IPS-11a (cell line): ENCODE results near the gene SERPINA12.
"Not testable (repeated sequence)": the region's sequence is repeated elsewhere in the genome, so short reads cannot be mapped to it uniquely, and the experiment has no call there.

ENCODE experiments used
- H3K4me3 ChIP-seq: one replicate; pipeline ENCODE4 v1.5.1; 2013; ENCODE audit warnings: low read depth, low read length, control low read depth

The SERPINA12 gene

DNA sequence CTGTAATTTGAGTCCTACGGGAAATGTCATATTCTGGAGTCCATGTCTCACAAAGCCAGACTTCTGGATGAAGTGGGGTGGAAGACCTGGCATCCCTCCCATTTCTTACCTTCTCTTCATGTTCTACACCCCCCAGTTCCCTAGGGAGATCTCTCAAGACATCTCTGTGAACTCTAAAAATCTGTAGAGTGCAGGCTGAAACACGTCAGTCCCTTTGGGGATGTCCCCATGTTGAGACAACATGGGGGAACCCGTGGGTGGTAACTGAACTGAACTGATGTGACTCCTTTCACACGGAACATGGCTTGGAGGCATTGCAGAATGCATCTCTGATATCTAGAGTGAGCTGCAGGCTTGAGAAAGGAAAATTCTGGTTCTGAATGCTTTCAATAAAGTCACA lies 15.2 kb downstream of the SERPINA12 start:
- H3K4me3 ChIP-seq, result no peak overlapping the region

DNA sequence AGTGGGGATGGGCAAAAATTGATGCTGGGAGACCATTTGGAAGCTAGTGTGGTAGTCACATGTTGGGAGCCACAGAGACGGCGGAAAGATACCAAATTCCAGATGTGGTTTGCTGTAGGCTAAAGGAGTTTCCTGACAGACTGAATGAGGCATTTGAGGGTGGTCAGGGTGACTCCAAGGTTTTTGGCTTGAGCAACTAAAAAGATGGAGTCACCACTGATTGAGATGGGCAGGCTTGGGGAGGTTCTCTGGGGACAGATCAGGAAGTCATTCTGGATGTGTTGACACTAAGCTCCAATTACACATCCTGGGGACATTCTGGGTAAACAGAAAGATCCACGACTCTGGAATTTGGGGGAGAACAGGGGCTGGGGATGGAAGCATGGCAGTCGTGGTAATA lies 17.8 kb downstream of the SERPINA12 start:
- H3K4me3 ChIP-seq, result no peak overlapping the region

DNA sequence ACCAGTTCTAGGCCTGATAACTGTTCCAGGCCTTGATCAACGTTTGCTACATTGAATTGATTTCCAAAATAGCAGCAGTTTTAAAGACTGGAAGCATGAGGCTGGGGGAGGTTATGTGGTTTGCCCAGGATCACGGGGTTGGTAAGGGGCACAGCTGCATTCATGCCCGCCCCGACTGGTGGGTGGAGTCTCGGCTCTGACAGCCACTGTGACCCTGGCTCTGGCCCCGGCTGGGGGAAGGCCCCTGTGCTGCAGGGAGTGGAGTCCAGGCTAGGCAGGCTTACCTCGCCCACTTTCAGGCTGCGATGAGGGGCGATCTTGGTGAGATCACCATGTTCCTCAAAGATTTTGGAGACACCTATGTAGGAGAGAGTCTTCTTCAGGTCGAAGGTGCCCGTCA lies 19.9 kb downstream of the SERPINA12 start:
- H3K4me3 ChIP-seq, result no peak overlapping the region

DNA sequence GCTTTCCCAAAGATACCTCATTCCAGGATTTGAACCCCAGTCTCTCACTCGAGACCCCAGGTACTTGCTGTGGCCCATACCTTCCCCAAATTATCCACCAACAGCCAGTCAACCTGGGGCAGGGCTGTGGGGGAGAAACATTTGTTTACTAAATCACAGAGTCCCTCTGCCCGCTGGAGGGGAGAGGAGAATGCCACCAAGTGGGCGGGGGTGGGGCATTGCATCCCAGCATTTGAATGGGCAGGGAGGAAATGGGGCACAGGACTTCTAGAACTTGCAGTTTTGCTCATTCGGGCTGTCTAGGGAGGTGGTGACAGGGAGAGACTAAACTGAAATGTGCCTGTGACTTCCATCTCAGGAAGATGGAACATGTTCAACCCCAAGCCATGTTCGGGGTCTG lies 22.4 kb downstream of the SERPINA12 start:
- H3K4me3 ChIP-seq, result no peak overlapping the region

DNA sequence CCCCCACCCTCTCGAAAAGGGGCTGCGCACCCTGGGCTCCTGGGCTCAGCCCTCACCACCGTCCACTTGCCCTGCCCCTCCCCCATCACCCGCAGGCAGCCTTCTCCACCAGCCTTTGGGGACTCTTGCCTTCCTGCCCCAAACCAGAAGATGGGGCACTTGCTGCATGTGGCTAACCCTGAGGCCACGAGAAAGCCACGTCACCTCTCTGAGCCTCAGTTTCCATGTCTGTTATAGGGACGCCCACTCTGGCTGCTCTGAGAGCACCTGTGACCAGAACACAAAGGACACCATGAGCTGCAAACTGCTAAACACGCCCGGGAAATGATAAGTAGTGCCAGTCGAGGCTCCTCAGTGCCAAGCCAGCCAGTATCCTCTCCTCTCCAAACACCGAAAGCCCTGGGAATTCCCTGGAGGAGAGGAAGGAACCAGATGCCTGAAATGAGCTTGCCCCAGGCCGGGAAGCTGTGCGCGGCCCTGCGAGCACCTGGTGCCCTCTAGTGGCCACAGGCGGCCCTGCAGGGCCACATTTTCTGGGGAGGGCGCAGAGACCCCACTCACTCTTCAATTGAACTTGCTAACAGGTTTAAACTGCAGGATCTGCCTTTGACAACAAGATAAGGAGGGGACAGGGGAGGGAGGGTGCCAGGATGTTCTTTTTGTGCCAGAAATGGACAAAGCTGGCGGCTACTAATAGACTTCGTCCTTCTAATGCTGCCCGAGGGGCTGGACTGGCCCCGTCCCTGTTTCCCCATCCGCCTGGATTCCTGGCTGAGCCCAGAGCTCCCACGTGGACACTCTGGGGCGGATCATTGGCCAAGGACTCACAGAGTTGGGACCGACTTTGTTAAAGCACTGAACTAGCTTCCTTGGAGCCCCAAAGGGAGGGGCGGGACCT lies 23.1 kb downstream of the SERPINA12 start:
- peak overlapping the region; percentile 24 for H3K4me3 ChIP-seq

DNA sequence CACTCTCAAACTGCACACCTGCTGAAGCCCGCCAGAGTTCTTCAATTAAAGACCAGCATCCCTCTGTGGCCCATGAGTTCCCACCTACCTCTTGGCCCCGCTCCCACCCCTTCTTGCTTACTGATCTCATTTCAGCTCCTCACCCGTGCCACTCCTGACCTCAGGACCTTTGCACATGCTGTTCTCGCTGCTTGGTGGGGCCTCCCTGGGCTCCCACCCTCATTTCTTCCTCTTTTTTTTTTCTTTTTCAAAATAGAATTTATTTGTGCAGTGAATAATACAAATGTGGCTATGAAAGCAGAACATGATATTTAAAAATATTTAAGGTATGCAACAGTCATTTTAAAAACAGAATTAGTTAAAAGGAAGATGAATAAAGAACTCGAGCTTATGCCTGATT lies 24.8 kb downstream of the SERPINA12 start:
- H3K4me3 ChIP-seq, result no peak overlapping the region

DNA sequence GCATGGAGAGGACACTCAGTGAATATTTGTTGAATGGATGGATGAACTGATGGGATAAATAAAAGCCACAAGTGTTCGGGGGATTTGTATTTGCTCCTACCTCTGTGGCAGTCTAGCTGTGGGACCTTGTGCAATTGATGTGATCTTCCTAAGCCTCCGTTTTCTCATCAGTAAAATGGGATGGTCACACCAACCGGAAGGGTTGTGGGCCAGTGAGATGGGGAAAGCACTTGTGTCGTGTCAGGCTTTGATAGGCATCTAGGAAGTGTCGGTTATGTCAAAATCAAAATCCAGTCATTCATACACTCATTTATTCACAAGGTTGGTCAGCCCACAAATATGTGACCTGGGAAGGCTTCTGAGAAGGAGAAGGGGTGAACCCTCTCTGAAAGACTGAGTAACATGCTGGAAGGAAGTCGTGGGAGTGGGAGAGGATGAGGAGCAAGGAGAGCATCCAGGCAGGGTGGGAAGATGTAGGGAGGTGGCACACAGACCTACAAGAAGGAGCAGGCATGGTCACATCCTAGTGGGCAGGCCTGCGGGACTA lies 25.5 kb downstream of the SERPINA12 start:
- no peak overlapping the region for H3K4me3 ChIP-seq

DNA sequence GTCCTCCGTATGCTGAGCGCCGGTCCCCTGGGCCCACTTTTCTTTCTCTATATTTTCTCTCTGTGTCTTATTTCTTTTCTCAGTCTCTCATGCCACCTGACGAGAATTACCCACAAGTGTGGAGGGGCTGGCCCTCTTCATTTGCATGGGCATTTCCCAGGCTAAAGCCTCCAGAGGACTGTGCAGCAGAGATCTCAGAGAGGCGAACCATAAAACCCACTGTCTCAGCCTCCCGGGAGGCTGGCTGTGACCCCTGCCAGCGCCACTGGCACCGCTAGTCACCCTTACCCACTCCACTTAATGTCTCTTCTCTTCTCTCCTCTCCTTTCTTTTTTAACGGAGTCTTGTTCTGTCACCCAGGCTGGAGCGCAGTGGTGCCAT lies 26.2 kb downstream of the SERPINA12 start:
- H3K4me3 ChIP-seq, result no peak overlapping the region

DNA sequence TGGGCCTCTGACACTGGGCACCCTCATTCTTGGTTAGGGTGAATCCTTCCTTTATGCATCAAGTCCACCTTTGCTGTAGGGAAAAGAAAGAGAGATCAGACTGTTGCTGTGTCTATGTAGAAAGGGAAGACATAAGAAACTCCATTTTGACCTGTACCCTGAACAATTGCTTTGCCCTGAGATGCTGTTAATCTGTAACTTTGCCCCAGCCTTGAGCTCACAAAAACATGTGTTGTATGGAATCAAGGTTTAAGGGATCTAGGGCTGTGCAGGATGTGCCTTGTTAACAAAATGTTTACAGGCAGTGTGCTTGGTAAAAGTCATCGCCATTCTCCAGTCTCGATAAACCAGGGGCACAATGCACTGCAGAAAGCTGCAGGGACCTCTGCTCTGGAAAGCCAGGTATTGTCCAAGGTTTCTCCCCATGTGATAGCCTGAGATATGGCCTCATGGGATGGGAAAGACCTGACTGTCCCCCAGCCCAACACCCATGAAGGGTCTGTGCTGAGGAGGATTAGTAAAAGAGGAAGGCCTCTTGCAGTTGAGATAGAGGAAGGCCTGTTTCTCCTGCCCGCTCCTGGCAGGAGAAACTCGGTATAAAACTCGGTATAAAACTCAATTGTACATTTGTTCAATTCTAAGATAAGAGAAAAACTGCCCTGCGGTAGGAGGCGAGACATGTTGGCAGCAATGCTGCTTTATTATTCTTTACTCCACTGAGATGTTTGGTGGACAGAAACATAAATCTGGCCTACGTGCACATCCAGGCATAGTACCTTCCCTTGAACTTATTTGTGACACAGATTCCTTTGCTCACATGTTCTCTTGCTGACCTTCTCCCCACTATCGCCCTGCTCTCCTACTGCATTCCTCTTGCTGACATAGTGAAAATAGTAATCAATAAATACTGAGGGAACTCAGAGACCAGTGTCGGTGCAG lies 26.9 kb downstream of the SERPINA12 start:
- not testable (repeated sequence) for H3K4me3 ChIP-seq

DNA sequence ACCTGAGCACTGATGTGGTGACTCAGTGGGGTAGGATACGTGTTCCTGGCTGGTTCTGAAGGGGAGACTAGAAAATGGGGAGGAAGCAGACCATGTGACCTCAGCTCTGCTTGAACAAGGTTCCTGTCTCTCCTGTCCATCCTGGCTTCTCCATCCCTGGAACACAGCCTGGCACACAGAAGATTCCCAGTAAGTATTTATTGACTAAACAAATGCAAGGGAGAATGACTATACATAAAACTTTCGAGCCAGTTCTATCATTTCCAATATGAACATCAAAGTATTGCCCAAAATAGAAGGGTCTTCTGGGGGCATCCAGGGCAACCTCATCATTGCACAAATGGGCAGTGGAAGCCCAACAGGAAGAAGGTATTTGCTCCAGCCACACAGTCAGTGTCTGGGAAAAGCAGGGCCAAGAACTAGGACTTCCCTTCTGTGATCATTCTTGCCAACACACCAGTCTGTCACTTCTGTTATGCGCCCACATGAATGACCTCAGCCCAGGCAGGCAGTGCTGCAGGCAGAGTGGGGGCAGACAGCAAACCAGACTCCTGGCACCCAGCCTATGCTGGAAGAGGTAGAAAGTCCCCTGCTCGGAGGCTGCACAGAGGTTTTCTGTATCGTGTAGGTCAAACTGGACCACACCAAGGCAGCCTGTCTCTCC lies 27.7 kb downstream of the SERPINA12 start:
- no peak overlapping the region for H3K4me3 ChIP-seq

DNA sequence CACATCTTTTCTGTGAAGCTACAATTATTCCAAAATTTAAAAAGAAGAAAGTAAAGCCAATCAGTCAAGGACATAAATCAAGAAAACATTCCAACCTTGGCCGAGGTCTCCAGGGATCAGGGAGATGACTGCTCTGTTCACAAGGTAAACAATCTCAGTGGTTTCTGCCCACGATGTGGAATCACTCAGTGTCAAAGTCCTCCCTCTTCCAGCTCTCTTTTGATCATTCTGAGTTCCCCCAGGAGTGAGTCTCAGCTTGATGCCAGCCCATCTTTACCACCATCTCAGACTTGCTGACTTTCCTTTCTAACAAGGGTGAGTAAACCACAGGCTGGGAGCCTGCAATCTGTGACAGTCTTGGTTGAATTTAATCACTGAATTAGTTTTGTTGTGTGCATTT lies 28.5 kb downstream of the SERPINA12 start:
- no peak overlapping the region for H3K4me3 ChIP-seq

DNA sequence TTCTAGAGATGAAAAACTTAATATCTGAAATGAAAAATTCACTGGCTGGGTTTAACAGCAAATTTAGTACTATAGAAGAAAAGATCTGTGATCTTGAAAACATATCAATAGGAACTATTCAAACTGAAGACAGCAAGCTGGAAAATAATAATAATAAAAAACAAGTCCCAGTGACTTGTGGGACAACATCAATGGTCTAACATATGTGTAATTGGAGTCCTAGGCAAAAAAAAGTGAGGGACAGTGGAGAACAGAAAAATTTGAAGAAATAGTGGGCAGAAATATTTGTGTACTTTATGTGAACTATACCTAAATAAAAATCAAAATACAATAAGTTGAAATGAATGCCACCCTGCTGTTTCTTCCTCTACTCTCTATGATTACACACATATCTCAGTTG lies 30.8 kb downstream of the SERPINA12 start:
- H3K4me3 ChIP-seq, result no peak overlapping the region

DNA sequence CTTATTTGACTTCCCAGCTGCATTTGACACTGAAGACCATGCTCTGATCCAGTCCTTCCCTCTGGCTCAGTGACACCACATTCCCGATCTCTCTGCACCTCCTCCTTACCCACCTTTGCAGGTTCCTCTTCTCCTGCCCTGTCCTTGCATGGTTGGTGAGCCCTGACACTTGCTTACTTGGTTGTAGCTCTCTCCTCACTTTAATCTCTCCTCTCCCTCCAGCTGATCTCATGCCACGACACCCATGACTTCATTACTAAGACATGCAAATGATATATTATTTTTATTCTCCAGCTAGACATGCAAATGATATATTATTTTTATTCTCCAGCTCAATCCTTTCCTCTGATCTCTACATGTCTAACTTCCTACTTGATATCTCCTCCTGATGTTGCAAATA lies 33.2 kb downstream of the SERPINA12 start, which contains the start of gene SERPINA9:
Gene SERPINA9 (minus strand): TSS at position 175 of the 400 bp plus-strand sequence. CDS start 6,357 bp downstream, outside the sequence.
- no peak within 1 kb of the TSS for H3K4me3 ChIP-seq

DNA sequence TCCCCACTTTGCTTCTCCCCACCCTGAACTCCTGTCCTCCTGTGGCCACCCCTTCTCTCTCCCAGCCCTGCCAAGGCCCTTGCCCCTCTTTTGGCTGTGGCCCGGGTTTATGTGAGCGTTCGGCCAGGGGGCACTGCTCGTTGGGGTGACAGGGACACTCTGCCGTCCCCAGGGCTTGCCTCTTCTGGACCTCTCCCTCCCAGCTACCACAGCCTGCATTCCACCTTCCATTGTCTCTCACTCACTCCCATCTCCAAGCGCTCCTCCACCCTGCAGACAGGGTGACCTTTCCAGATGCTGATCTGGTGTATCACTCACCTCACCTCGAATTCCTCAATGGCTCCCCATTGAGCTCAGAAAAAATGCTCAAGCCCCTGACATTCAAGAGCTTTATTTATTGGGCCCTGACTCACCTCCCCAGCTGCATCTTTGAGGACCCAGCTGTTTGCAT lies 34.7 kb downstream of the SERPINA12 start:
- no peak overlapping the region for H3K4me3 ChIP-seq

DNA sequence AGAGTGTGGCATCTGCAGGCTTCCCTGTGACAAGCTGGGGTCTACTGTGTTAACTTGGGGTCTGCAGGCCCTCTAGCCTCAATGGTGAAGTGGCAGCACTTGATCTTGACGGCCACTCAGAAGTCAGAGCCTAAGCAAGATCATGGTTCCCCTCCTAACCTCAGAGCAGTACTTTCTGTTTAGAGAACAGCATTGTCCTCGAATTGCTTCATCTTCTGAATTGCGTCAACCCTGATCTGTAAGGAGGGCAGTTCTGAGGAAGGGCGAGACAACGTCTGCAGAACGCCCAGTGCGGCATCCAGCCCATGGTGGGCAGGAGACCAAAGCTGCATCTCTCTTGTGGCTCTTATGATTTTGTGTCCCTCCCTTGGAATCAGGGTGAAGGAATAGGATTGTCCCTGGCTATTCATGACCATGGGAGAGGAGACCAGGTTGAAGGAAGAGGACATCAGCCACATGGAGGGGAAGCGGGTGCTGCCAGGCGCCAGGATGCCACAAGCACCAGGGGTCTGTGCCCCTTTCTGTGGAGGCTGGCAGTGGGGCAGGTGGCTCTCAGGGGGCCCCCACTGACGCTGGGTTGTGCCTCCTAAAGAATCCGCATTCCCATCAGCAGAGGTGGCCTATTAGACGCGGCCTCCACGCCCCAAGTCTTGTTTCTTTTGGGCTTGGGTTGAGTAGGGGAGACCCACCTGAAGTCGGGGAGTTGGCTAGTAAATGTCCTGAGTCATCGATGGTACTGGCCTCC lies 35.4 kb downstream of the SERPINA12 start:
- H3K4me3 ChIP-seq, result no peak overlapping the region

DNA sequence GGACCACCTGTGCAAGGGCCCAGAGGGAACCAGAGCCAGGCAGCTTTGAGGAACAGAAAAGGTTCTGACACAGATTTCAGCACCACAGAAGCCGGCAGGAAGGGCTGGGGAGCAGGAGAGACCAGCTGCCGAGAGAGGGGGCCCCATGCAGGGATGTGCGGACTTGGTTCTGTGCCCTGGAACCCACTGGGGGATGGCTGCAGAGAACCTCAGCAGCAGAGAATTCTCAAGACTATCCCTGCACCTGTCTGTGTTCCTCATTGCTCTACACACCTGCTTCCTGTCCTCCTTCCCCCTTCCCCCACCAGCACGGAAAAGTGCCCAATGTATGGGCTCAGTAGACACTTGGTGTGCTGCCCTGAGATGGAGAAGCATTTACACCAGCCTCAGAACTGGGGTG lies 36.4 kb downstream of the SERPINA12 start:
- H3K4me3 ChIP-seq, result no peak overlapping the region

DNA sequence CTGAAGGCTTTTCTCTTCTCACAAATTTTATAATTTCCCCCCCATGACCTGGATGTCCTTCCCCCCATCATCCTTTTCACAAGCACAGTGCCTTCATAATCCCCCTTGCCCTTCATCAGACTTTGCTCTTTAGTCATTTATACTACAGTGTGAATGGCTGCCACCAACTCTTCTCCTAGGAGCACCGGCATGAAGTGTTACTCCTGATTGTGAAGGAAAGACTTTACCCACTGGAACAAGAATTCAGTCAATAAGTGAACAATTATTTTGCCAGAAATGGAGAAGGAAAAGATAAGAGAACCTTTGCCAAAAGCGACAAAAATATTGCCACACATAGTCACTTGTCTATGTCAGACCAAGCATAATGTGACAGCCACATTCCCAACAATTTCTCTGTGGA lies 38.2 kb downstream of the SERPINA12 start:
- no peak overlapping the region for H3K4me3 ChIP-seq

DNA sequence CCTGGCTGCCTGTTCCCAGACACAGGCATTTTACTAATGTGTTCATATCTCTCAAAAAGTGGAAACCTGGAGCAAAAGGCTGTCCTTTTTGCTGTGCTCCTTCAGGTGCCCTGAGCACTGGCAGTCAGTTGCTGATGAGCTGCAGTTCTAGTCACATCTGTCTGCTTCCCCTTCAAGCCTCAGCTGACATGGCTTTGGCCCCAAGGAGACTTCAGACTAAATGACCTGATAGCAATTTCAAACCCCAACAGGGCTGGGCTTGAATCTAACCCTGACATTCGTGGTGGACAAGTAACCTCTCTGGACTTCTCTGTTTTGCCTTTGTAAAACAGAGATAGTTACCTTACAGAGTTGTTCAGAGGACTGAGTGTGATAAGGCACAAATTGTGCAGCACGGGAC lies 39.0 kb downstream of the SERPINA12 start:
- no peak overlapping the region for H3K4me3 ChIP-seq

DNA sequence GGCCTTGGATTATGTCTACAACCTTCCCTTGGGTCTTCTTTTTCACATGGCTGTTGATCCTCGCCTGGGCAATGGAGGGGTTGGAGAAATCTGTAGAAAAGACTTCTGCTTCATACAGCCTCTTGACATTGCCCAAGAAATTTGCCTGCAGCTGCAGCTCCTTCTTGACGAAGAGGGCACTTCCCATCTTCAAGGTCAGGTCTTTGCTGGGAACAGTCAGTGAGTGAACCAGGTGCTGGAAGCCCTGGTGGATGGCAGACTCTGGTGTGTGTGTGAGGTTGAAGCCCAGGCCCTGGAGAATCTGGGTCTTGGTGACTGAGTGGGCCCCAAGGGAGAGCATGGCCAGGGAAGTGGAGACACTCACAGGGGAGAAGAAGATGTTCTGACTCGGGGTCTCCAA lies 40.0 kb downstream of the SERPINA12 start:
- no peak overlapping the region for H3K4me3 ChIP-seq
